Large intestine (tissue), 3 donors: ENCODE data around the gene CDYL2. TPM values are rescaled to one million over a fixed set of nuclear protein-coding genes. Genes with fewer than 3 reads are reported as not detected.

Experiments used
- DNase-seq, 2 donors: peaks; one replicate each; pipeline versions ENCODE4 v3.0.0 to v3.0.0-alpha.2; 2013
- H3K27ac ChIP-seq: one replicate; pipeline ENCODE4 v1.5.1; 2013; ENCODE audit warnings: low read length
- H3K27me3 ChIP-seq: 2 replicates; pipeline ENCODE4 v1.6.1; 2013; ENCODE audit warnings: low read length; ENCODE audit not compliant: control insufficient read depth, insufficient read depth
- H3K36me3 ChIP-seq: 2 replicates; pipeline ENCODE4 v1.6.1; 2013; ENCODE audit warnings: low read length; ENCODE audit not compliant: control insufficient read depth, insufficient read depth
- H3K4me1 ChIP-seq: one replicate; pipeline ENCODE4 v1.6.1; 2013; ENCODE audit warnings: low read length; ENCODE audit not compliant: control insufficient read depth, insufficient read depth
- H3K4me3 ChIP-seq: one replicate; pipeline ENCODE4 v1.5.1; 2013; ENCODE audit warnings: low read length
- H3K9me3 ChIP-seq: one replicate; pipeline ENCODE4 v1.6.1; 2013; ENCODE audit warnings: mild to moderate bottlenecking, low read depth, low read length, moderate library complexity; ENCODE audit not compliant: control insufficient read depth
- WGBS: methylation state at CpG from one replicate; pipeline ENCODE4 v1.1.5; 2013; ENCODE audit warnings: low lambda C conversion rate; ENCODE audit not compliant: insufficient coverage; 5-methylcytosine and 5-hydroxymethylcytosine counted together
- polyA plus RNA-seq: library from polyadenylated mRNA; unstranded; fragments of 120-200 nt; gene quantifications from one replicate; pipeline ENCODE4 v1.2.1, GENCODE V29; 2013

The CDYL2 gene
- polyA plus RNA-seq, 1 donor = 5.1 TPM

DNA sequence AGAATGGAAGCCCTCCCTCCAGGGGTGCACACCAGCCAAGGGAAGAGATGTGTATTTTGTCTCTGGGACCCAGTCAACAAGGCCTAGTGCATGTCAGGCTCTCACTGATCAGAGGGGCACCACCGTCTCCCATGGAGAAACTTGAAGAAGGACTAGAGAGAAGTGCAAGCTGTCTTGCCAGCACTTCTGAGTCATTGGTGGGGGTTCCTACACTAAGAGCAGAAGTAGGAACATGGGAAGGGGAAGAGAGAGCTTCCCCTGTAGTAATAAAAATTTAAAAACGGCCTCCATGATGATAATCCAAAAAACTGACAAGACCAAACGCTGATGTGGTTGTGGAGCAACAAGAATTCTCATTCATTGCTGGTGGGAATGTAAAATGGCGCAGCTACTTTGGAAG lies 217.3 kb downstream of the CDYL2 start:
- Histone ChIP-seq H3K4me3 (no peak overlapping the region), H3K27ac (no peak overlapping the region), H3K4me1 (no peaks in the 10 kb centered on the region), H3K36me3 (no peaks in the 10 kb centered on the region), H3K9me3 (no peaks in the 10 kb centered on the region), H3K27me3 (no peaks in the 10 kb centered on the region)
- WGBS = 94% methylated on average over 2 of the region's 4 CpGs
- DNase-seq = no peak

DNA sequence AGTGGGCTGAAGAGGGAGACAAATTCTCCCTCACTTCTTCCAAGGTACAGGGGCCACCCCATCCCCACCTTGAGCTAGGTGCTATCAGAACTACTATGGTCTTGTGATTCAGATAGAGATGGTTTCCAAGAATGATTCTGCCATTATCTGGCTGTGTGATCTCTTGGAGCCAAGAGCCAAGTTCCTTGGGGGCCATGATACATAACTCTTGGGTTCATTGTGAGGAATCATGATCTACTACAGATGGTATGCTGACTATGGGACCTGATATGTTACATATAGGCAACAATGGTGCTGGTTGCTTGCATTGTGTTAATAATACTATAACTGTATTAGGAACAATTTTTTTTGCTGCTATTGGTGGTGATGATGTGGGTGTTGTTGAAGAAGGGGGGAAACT lies 217.9 kb downstream of the CDYL2 start:
- Histone ChIP-seq H3K27ac (no peak overlapping the region), H3K9me3 (no peaks in the 10 kb centered on the region), H3K36me3 (no peaks in the 10 kb centered on the region), H3K4me3 (no peak overlapping the region), H3K27me3 (no peaks in the 10 kb centered on the region), H3K4me1 (no peaks in the 10 kb centered on the region)
- no peak for DNase-seq

- 93% methylated on average over 2 of the region's 4 CpGs for WGBS
- Histone ChIP-seq H3K4me3 (no peak overlapping the region), H3K36me3 (no peaks in the 10 kb centered on the region)
Observed at GRCh38 chr16:80585764-80586163, 218.6 kb downstream of the CDYL2 start.

GRCh38 chr16:80583466-80583865 lies 220.9 kb downstream of the CDYL2 start:
- Histone ChIP-seq H3K36me3 (no peaks in the 10 kb centered on the region), H3K4me1 (no peaks in the 10 kb centered on the region), H3K27me3 (no peaks in the 10 kb centered on the region), H3K4me3 (no peak overlapping the region), H3K9me3 (no peaks in the 10 kb centered on the region), H3K27ac (no peak overlapping the region)
- no peak for DNase-seq
- WGBS = no CpG with 5 or more reads among the region's 3 CpGs

More at GRCh38 chr16:80585764-80586163, 218.6 kb downstream of the CDYL2 start:
- DNase-seq = no peak
- Histone ChIP-seq H3K27me3 (no peaks in the 10 kb centered on the region), H3K9me3 (no peaks in the 10 kb centered on the region), H3K27ac (no peak overlapping the region), H3K4me1 (no peaks in the 10 kb centered on the region)

DNA sequence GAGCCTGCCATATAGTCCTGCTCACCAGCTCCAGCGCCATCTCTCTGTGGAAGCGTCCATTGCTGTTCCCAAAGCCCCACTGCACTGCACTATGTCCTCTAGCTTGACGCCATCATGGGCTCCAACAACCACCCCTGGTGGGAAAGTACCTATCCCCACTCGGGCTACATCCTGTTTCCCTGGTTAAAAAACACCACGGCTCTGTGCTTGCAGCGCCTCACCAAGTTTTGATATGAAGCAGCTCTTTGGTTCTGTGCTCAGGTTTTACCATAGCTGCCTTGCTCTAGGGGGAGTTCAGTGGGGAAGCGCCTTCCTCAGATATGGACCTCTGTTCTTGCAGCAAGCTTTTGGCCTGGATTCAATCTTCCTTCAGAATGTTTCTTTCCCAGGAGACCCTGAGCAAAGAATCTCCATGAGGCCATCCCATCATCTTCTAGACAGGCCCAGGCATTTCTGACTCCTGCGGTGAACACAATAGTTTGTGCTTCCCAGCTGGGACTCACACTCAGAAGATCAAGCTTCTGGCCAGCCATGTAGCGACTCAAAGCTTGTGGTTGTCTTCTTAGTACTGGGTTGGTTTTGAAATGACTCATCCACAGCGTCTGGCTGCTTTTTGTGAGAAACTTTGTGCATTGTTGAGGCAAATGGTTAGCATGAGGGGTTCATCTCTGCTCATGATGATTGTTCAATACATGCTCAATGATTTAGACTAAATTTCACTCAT lies 224.1 kb downstream of the CDYL2 start:
- no peak for DNase-seq
- Histone ChIP-seq H3K27ac (no peak overlapping the region), H3K9me3 (no peaks in the 10 kb centered on the region), H3K27me3 (no peaks in the 10 kb centered on the region), H3K4me3 (no peak overlapping the region), H3K36me3 (no peaks in the 10 kb centered on the region), H3K4me1 (peaks cover 3% of the 10 kb centered on the region)
- no CpG with 5 or more reads among the region's 10 CpGs for WGBS

DNA sequence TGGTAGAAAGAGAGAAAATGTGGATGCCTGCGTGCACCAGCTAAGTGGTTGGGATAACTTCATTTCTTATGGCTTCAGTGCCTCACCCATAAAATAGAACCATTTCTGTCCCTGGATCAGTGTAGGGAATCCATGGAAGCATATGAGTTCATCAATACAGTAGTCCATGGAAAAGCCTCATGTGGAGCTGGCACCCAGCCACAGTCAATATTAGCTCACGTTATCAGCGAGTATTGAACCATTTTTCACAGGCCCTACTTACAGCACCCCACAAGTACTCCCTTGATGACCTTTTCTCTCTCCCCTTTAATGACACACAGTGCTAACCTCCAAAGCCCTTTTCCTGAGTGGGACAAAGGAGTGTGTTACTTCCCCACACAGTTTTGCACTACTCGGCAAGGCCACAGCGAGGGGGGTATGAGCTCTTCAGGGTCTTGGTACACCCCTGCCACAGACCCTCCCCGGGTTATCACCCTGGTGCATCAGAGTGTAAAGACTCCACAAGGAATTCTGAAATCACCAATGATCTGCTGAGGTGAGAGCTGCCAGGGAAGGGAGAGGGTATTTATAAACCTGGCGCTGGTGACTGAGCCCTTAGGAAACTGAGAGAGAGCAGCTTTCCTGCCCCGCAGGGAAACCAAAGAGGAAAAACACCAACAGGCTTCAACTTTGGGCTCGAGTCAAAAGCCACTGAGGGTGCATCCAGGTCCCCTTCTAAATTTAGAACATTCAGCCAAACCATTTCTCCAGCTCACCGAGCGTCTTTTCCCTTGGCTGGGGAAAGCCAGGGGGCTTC lies 226.7 kb downstream of the CDYL2 start:
- Histone ChIP-seq H3K36me3 (no peaks in the 10 kb centered on the region), H3K27ac (no peak overlapping the region), H3K4me1 (peaks cover 3% of the 10 kb centered on the region), H3K27me3 (no peaks in the 10 kb centered on the region), H3K4me3 (no peak overlapping the region), H3K9me3 (no peaks in the 10 kb centered on the region)
- WGBS = no CpG with 5 or more reads among the region's 11 CpGs
- peak; percentile 22 to 80 for DNase-seq

- DNase-seq = no peak
- Histone ChIP-seq H3K27ac (no peak overlapping the region), H3K4me3 (no peak overlapping the region), H3K4me1 (peaks cover 3% of the 10 kb centered on the region), H3K36me3 (no peaks in the 10 kb centered on the region), H3K9me3 (no peaks in the 10 kb centered on the region), H3K27me3 (no peaks in the 10 kb centered on the region)
- 100% methylated on average over 1 of the region's 1 CpG for WGBS
Observed at GRCh38 chr16:80576343-80576912, 228.0 kb downstream of the CDYL2 start.

- no peaks in the 10 kb centered on the region for H3K36me3 ChIP-seq
- no peak overlapping the region for H3K4me3 ChIP-seq
- no peaks in the 10 kb centered on the region for H3K9me3 ChIP-seq
- no peak overlapping the region for H3K27ac ChIP-seq
- no peak for DNase-seq
- H3K27me3 ChIP-seq = no peaks in the 10 kb centered on the region
- peaks cover 19% of the 10 kb centered on the region for H3K4me1 ChIP-seq
- no CpG with 5 or more reads among the region's 6 CpGs for WGBS
Observed at GRCh38 chr16:80573700-80574120, 230.7 kb downstream of the CDYL2 start.

DNA sequence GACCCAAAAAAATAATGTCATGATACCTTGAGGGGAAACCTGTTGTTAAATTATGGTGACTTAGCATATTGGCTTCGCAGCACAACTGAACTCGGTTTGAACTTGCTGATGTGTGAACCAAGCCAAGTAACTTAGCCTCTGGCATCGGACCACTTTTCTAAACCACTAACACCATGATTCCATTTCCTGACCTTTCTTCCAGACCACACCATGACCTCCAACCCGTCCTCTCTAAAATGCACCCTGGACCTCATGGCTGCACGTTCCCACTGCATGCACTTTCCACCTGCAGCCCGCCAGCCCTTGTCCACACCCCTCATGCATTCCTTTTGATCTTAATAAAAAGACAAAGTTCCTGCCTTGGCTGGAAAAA lies 234.3 kb downstream of the CDYL2 start:
- Histone ChIP-seq H3K27ac (peak overlapping the region; percentile 48), H3K9me3 (no peaks in the 10 kb centered on the region), H3K4me1 (peaks cover 16% of the 10 kb centered on the region)

DNA sequence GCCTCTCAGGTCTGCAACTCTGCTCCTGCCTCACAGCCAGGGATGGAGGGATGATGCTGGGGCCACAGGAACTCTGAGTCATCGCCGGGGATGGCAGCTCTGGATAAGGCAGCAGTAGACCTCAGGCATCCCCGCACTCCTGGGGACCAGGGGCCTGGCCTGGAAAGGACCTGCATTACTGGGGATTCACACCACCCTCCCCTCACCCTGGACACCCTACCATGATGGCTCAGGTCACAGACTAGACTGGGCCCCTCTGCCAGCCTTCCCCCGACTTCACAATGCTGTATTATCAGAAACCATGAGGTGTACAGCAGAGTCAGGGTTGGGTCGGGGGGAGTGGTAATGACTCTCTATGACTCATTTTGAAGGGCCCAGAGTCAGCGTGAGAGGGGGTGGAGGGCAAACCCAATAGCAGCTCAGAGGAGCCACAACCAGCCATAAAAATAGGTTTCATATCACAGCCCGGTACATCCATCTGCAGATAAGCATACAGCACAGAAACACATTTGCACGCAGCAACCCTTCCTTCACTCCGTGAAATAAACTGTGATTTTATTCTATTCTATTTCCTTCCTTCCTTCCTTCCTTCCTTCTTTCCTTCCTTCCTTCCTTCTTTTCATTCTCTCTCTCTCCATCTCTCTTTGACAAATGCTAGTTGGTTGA lies 234.8 kb downstream of the CDYL2 start:
- Histone ChIP-seq H3K27ac (peak overlapping the region; percentile 48), H3K36me3 (no peaks in the 10 kb centered on the region), H3K4me3 (no peak overlapping the region), H3K27me3 (no peaks in the 10 kb centered on the region), H3K4me1 (peaks cover 16% of the 10 kb centered on the region), H3K9me3 (no peaks in the 10 kb centered on the region)
- peak; percentile 51 to 83 for DNase-seq
- 18% methylated on average over 2 of the region's 9 CpGs for WGBS

More for the DNA sequence above, 234.3 kb downstream of the CDYL2 start:
- no peak overlapping the region for H3K4me3 ChIP-seq
- DNase-seq = peak; percentile 20 to 72
- no peaks in the 10 kb centered on the region for H3K36me3 ChIP-seq
- no CpG with 5 or more reads among the region's 6 CpGs for WGBS
- no peaks in the 10 kb centered on the region for H3K27me3 ChIP-seq
